ENCODE data around the gene UBE2O. TPM values are rescaled to one million over a fixed set of nuclear protein-coding genes. Genes with fewer than 3 reads are reported as not detected.

Gene UBE2O
- total RNA-seq, 1 experiment from 2014 or later, result 68.9 TPM

GRCh38 chr17:76404256-76404655 is 48.7 kb downstream of the UBE2O start:
- peaks cover 9% of the 10 kb centered on the region; the same call in 1 of the 2 replicates for H3K4me1 Mint-ChIP-seq
- POLR2A ChIA-PET, result no interaction called here
- H3K9me3 Mint-ChIP-seq, result no peaks in the 10 kb centered on the region
- H3K27ac Mint-ChIP-seq, result no peak overlapping the region
- peaks cover 47% of the 10 kb centered on the region for H3K36me3 Mint-ChIP-seq
- H3K4me3 Mint-ChIP-seq, result no peak overlapping the region
- no peak for TF ChIP-seq FOXK1 (CRISPR knock-in tag; IDR thresholded peaks at IDR 0.05)
- TF ChIP-seq, protein P1, sequence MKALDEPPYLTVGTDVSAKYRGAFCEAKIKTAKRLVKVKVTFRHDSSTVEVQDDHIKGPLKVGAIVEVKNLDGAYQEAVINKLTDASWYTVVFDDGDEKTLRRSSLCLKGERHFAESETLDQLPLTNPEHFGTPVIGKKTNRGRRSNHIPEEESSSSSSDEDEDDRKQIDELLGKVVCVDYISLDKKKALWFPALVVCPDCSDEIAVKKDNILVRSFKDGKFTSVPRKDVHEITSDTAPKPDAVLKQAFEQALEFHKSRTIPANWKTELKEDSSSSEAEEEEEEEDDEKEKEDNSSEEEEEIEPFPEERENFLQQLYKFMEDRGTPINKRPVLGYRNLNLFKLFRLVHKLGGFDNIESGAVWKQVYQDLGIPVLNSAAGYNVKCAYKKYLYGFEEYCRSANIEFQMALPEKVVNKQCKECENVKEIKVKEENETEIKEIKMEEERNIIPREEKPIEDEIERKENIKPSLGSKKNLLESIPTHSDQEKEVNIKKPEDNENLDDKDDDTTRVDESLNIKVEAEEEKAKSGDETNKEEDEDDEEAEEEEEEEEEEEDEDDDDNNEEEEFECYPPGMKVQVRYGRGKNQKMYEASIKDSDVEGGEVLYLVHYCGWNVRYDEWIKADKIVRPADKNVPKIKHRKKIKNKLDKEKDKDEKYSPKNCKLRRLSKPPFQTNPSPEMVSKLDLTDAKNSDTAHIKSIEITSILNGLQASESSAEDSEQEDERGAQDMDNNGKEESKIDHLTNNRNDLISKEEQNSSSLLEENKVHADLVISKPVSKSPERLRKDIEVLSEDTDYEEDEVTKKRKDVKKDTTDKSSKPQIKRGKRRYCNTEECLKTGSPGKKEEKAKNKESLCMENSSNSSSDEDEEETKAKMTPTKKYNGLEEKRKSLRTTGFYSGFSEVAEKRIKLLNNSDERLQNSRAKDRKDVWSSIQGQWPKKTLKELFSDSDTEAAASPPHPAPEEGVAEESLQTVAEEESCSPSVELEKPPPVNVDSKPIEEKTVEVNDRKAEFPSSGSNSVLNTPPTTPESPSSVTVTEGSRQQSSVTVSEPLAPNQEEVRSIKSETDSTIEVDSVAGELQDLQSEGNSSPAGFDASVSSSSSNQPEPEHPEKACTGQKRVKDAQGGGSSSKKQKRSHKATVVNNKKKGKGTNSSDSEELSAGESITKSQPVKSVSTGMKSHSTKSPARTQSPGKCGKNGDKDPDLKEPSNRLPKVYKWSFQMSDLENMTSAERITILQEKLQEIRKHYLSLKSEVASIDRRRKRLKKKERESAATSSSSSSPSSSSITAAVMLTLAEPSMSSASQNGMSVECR (CRISPR knock-in tag; IDR thresholded peaks at IDR 0.05; ENCODE audit: borderline replicate concordance), result no peak
- TF ChIP-seq CREB1 (CRISPR knock-in tag; IDR thresholded peaks at IDR 0.05), result no peak
- no peak for TF ChIP-seq KAT7 (CRISPR knock-in tag; IDR thresholded peaks at IDR 0.05; ENCODE audit: borderline replicate concordance)
- no peak for TF ChIP-seq ZNF263 (CRISPR knock-in tag; IDR thresholded peaks at IDR 0.05; ENCODE audit: low read depth)
- TF ChIP-seq, protein P2, sequence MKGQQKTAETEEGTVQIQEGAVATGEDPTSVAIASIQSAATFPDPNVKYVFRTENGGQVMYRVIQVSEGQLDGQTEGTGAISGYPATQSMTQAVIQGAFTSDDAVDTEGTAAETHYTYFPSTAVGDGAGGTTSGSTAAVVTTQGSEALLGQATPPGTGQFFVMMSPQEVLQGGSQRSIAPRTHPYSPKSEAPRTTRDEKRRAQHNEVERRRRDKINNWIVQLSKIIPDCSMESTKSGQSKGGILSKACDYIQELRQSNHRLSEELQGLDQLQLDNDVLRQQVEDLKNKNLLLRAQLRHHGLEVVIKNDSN (CRISPR knock-in tag; IDR thresholded peaks at IDR 0.05), result no peak
- no peak for TF ChIP-seq HMGXB4 (CRISPR knock-in tag; IDR thresholded peaks at IDR 0.05)
- TF ChIP-seq ZNF232 (CRISPR knock-in tag; IDR thresholded peaks at IDR 0.05), result no peak
- no peak for TF ChIP-seq ZBTB21 (CRISPR knock-in tag; IDR thresholded peaks at IDR 0.05; ENCODE audit: borderline replicate concordance)
- TF ChIP-seq ATF6 (CRISPR knock-in tag; IDR thresholded peaks at IDR 0.05), result no peak
- TF ChIP-seq ZNF219 (CRISPR knock-in tag; IDR thresholded peaks at IDR 0.05; ENCODE audit: borderline replicate concordance), result no peak
- no peak for TF ChIP-seq EMX1 (CRISPR knock-in tag; IDR thresholded peaks at IDR 0.05)
- no peak for TF ChIP-seq NR1H2 (CRISPR knock-in tag; IDR thresholded peaks at IDR 0.05)
- TF ChIP-seq TEAD4 (CRISPR knock-in tag; IDR thresholded peaks at IDR 0.05), result no peak
- TF ChIP-seq, protein P3, sequence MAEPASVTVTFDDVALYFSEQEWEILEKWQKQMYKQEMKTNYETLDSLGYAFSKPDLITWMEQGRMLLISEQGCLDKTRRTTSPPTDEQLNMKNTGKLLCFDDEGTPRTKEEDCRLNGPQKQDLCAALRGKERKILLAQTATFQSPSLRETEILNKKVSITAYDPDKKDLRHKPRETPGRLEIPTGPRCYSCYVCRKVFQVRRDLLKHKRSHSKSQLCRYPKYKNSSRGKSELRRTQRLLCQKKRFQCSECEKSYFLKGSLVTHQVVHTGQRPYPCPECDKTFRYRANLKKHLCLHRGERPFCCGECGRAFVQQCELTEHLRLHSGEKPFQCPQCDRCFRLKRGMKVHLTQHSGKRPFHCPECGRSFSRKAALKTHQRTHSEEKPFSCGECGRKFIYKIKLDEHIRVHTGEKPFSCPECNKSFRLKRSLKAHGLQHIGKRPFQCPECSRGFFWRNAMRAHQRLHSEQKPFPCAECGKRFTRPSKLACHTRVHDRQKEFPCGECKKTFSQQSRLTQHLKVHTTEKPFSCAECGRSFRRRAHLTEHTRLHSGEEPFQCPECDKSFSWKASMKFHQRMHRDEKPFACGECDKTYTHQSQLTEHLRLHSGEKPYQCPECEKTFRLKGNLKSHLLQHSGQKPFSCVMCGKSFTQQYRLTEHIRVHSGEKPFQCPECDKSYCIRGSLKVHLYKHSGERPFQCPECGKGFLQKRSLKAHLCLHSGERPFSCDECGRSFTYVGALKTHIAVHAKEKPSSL (CRISPR knock-in tag; conservative IDR thresholded peaks at IDR 0.05), result no peak
- TF ChIP-seq CTCF (IDR thresholded peaks at IDR 0.05), result no peak
- TF ChIP-seq, protein P4, sequence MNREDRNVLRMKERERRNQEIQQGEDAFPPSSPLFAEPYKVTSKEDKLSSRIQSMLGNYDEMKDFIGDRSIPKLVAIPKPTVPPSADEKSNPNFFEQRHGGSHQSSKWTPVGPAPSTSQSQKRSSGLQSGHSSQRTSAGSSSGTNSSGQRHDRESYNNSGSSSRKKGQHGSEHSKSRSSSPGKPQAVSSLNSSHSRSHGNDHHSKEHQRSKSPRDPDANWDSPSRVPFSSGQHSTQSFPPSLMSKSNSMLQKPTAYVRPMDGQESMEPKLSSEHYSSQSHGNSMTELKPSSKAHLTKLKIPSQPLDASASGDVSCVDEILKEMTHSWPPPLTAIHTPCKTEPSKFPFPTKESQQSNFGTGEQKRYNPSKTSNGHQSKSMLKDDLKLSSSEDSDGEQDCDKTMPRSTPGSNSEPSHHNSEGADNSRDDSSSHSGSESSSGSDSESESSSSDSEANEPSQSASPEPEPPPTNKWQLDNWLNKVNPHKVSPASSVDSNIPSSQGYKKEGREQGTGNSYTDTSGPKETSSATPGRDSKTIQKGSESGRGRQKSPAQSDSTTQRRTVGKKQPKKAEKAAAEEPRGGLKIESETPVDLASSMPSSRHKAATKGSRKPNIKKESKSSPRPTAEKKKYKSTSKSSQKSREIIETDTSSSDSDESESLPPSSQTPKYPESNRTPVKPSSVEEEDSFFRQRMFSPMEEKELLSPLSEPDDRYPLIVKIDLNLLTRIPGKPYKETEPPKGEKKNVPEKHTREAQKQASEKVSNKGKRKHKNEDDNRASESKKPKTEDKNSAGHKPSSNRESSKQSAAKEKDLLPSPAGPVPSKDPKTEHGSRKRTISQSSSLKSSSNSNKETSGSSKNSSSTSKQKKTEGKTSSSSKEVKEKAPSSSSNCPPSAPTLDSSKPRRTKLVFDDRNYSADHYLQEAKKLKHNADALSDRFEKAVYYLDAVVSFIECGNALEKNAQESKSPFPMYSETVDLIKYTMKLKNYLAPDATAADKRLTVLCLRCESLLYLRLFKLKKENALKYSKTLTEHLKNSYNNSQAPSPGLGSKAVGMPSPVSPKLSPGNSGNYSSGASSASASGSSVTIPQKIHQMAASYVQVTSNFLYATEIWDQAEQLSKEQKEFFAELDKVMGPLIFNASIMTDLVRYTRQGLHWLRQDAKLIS (CRISPR knock-in tag; IDR thresholded peaks at IDR 0.05; ENCODE audit: borderline replicate concordance), result no peak
- no peak for TF ChIP-seq ZBTB43 (CRISPR knock-in tag; IDR thresholded peaks at IDR 0.05)
- TF ChIP-seq CDX4 (CRISPR knock-in tag; IDR thresholded peaks at IDR 0.05; ENCODE audit: borderline replicate concordance), result no peak
- DNase-seq (ENCODE audit: low spot score), result no peak
- CTCF ChIA-PET, result no interaction called here
- no peaks in the 10 kb centered on the region for H3K27me3 Mint-ChIP-seq (ENCODE audit: low read depth)
- ATAC-seq, result no peak
